GM18907 (cell line): ENCODE results near the gene CDK14.

ENCODE experiments used
- ATAC-seq: cut with Tn5 transposase; IDR thresholded peaks from one replicate; pipeline ENCODE4 v1.9.1; 2021; ENCODE audit warnings: mild to moderate bottlenecking, moderate library complexity; ENCODE audit not compliant: unreplicated experiment

Gene CDK14

GRCh38 chr7:90833443-90833842, 237.3 kb downstream of the CDK14 start:
- ATAC-seq: no peak

GRCh38 chr7:90834771-90835170, 238.7 kb downstream of the CDK14 start:
- no peak for ATAC-seq

- no peak for ATAC-seq
These were observed 239.7 kb downstream of the CDK14 start for GRCh38 chr7:90835861-90836260.

- ATAC-seq: no peak
These were observed 240.8 kb downstream of the CDK14 start for GRCh38 chr7:90836937-90837336.

- no peak for ATAC-seq
These were observed 242.7 kb downstream of the CDK14 start for GRCh38 chr7:90838799-90839198.

- ATAC-seq: no peak
These were observed 243.2 kb downstream of the CDK14 start for GRCh38 chr7:90839316-90839715.

- no peak for ATAC-seq
These were observed 243.7 kb downstream of the CDK14 start for GRCh38 chr7:90839727-90840291.

- no peak for ATAC-seq
These were observed 245.8 kb downstream of the CDK14 start for GRCh38 chr7:90841759-90842429.

- no peak for ATAC-seq
These were observed 246.3 kb downstream of the CDK14 start for GRCh38 chr7:90842430-90842788.

- ATAC-seq: no peak
These were observed 247.4 kb downstream of the CDK14 start for GRCh38 chr7:90843472-90843871.

GRCh38 chr7:90844421-90844820, 248.3 kb downstream of the CDK14 start:
- ATAC-seq: no peak

- no peak for ATAC-seq
These were observed 250.1 kb downstream of the CDK14 start for GRCh38 chr7:90846192-90846591.

GRCh38 chr7:90850066-90850465, 253.9 kb downstream of the CDK14 start:
- no peak for ATAC-seq

GRCh38 chr7:90850471-90850870, 254.3 kb downstream of the CDK14 start:
- no peak for ATAC-seq

GRCh38 chr7:90853205-90853604, 257.1 kb downstream of the CDK14 start:
- ATAC-seq: peak; percentile 71

- peak; percentile 45 for ATAC-seq
These were observed 260.4 kb downstream of the CDK14 start for GRCh38 chr7:90856351-90857070.

- ATAC-seq: no peak
These were observed 261.5 kb downstream of the CDK14 start for GRCh38 chr7:90857603-90858002.

GRCh38 chr7:90858546-90858945, 262.4 kb downstream of the CDK14 start:
- ATAC-seq: peak; percentile 67

GRCh38 chr7:90859521-90859920, 263.4 kb downstream of the CDK14 start:
- no peak for ATAC-seq

- no peak for ATAC-seq
These were observed 268.0 kb downstream of the CDK14 start for GRCh38 chr7:90864088-90864487.

GRCh38 chr7:90869335-90869734, 273.2 kb downstream of the CDK14 start:
- ATAC-seq: no peak

- no peak for ATAC-seq
These were observed 280.6 kb downstream of the CDK14 start for GRCh38 chr7:90876701-90877100.
